GM23248 (cell line): ENCODE results near the gene CTSD.

Experiments
- EZH2 ChIP-seq: fragments of 200-600 bp; sonication (generic); IDR thresholded peaks from 2 replicates; pipeline ENCODE4 v1.6.1; 2018; ENCODE audit warnings: antibody characterized with exemption, mild to moderate bottlenecking; ENCODE audit not compliant: insufficient read depth, poor library complexity, severe bottlenecking
- EZH2phosphoT487 ChIP-seq: fragments of 200-600 bp; sonication (generic); IDR thresholded peaks from 2 replicates; pipeline ENCODE4 v1.6.1; 2018; ENCODE audit warnings: antibody characterized with exemption, moderate library complexity, mild to moderate bottlenecking, low read depth; ENCODE audit not compliant: insufficient read depth

DNA sequence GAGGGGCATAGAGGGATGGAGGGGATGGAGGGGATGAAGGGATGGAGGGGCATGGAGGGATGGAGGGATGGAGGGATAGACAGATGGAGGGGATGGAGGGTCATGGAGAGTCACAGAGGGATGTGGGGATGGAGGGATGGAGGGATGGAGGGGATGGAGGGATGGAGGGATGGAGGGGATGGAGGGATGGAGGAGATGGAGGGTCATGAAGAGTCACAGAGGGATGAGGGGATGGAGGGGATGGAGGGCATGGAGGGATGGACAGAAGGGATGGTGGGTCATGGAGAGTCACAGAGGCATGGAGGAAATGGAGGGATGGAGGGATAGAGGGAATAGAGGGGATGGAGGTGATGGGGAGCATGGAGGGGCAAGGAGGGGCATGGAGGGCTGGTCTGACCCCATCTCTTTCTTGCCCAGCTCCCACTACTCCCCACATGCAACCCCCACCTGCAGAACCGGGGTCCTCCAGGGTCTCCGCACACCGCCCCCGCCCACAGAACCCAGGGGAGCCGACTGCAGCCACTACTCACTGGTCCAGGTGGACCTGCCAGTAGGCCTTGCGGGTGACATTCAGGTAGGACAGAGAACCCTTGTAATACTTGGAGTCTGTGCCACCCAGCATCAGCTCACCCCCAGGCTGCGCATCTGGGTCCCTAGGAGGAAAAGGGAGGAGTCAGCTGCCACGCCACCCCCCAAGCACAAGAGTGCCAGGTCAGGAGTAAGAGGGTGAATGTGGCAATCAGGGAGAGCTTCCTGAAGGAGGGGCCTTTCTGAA is 9.2 kb downstream of the CTSD start:
- no peak for TF ChIP-seq EZH2
- no peak for TF ChIP-seq EZH2phosphoT487
